Neural progenitor cell (in vitro differentiated cells): ENCODE data around the gene CD44.

Experiments
- EZH2 ChIP-seq: fragments of 200-600 bp; sonication (generic); IDR thresholded peaks from 2 replicates; pipeline ENCODE4 v1.6.1; 2017; ENCODE audit warnings: antibody characterized with exemption, mild to moderate bottlenecking, moderate library complexity
- EZH2phosphoT487 ChIP-seq: fragments of 200-600 bp; sonication (generic); IDR thresholded peaks from 2 replicates; pipeline ENCODE4 v1.6.1; 2017; ENCODE audit warnings: antibody characterized with exemption
- TF ChIP-seq, protein P1 (sequence below): fragments of 200-600 bp; sonication (generic); IDR thresholded peaks from 2 replicates; pipeline ENCODE4 v1.5.1; 2017; ENCODE audit warnings: antibody characterized with exemption, mild to moderate bottlenecking

DNA sequence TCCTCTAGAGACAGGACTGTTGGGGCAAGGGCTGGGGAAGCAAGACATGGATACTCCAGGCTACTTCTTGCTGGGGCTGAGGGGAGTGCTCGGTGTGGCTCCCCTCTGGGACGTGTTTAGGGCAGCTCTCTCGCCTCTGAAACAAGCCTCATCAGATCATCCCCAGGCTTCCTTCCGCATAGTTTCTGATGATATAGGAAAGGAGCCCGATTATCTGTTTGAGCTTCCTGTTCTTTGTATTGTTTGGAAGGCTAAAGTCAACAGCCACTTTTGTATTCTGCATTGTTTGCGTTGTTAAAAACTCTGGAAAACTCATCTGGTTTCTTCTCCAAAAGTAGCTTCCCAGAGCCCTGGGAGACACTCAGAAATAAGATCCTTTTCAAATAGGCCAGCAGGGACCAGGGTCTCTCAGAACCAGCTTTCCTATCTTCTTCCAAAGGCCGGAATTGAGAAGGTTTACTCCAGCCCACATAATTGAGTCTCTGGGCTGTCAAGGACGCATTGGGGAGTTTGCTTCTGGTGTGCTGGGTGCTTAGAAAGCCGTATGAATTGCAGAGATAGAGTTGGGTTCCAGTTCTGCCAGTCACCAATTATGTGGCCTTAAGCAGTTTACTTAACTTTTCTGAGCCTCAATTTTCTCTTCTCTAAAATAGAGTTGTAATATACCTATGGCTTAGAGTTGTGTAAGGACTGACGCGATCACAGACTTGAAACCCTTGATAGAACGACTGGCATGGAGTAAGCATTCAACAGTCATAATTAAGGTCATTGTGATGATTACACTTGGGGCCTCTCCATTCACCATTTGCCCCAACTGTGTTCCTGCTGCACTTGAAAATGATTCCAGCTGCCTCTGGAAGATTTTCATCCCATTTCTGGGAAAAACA is 19.1 kb downstream of the CD44 start:
- TF ChIP-seq, protein P1, sequence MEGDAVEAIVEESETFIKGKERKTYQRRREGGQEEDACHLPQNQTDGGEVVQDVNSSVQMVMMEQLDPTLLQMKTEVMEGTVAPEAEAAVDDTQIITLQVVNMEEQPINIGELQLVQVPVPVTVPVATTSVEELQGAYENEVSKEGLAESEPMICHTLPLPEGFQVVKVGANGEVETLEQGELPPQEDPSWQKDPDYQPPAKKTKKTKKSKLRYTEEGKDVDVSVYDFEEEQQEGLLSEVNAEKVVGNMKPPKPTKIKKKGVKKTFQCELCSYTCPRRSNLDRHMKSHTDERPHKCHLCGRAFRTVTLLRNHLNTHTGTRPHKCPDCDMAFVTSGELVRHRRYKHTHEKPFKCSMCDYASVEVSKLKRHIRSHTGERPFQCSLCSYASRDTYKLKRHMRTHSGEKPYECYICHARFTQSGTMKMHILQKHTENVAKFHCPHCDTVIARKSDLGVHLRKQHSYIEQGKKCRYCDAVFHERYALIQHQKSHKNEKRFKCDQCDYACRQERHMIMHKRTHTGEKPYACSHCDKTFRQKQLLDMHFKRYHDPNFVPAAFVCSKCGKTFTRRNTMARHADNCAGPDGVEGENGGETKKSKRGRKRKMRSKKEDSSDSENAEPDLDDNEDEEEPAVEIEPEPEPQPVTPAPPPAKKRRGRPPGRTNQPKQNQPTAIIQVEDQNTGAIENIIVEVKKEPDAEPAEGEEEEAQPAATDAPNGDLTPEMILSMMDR, result no peak
- TF ChIP-seq EZH2 (no peak), EZH2phosphoT487 (no peak)
